Urothelium cell line (cell line): ENCODE data around the gene ANLN.
"Not testable (repeated sequence)": the region's sequence is repeated elsewhere in the genome, so short reads cannot be mapped to it uniquely, and the experiment has no call there.

ENCODE experiments used
- DNase-seq: peaks from one replicate; pipeline ENCODE4 v3.0.0; 2011; ENCODE audit warnings: low spot score, mixed read lengths
- FAIRE-seq: peaks from 2 replicates; lab custom pipeline; 2011; peaks lifted over from hg19 to GRCh38; lab: Jason Lieb, UNC

The ANLN gene

DNA sequence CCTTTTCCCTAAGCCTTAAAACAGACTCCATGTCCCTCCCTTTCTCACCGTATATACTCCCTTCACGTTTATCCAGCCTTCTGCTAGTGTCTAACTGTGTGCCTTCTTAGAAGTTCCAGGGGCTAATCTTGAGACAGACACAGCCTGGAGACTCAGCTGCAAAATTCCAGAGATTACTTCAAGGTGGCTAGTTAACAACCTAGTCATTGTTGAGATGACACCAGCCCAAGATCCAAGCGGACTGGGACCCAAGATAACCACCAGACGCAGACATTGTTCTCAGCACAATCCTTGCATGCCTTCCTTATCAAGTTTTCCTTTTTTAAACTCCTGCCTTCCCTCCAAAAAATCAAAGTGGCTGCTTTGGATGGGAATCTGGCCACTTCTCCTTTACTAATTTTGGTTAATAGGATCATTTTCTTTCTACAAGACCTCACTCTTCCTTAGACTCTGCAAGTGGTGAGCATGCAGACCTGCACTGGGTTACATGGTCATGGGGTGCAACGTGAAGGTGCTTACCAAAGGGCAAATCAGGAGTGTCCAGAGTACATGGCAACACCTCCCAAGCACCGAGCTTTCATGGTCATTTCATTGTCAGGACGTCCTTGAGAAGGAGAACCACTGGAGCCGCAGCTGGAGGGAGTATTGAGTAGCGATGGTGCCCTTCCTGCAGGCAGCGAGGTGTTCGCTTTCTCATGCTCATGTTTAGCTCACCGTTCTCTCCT is 69.7 kb downstream of the ANLN start:
- no peak for DNase-seq
- FAIRE-seq, result no peak

DNA sequence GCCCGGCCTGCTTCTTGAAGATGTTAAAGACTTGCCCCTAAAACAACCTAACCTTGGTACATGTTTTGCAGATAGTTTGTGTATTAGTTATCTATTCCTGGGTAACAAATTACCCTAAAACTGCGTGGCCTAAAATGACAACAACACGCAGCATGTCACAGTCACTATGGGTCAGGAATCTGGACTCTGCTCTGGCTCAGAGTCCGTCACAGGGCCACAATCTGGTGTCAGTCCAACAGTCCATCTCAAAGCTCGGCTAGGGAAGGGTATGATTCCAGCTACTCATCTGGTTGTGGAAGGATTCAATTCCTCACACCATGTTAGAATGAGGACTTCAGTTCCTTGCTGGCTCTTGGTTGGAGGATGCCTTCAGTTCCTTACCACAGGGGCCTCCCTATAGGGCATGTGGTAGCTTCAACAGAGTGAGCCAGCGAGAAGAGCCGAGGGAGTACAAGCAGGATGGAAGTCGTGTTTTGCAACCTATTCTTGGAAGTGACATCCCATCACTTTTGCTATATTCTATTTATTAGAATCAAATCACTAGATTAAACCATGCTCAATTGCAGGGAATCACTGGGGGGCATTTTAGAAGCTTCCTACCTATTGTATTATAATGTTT is 71.3 kb downstream of the ANLN start:
- DNase-seq (no peak), FAIRE-seq (peak; percentile 46)

GRCh38 chr7:36462551-36463137 is 73.0 kb downstream of the ANLN start:
- DNase-seq (no peak), FAIRE-seq (peak; percentile 23)

GRCh38 chr7:36464271-36464670 is 74.6 kb downstream of the ANLN start:
- DNase-seq, result no peak
- FAIRE-seq, result no peak

GRCh38 chr7:36466001-36466400 is 76.3 kb downstream of the ANLN start:
- DNase-seq, FAIRE-seq: not testable (repeated sequence)

DNA sequence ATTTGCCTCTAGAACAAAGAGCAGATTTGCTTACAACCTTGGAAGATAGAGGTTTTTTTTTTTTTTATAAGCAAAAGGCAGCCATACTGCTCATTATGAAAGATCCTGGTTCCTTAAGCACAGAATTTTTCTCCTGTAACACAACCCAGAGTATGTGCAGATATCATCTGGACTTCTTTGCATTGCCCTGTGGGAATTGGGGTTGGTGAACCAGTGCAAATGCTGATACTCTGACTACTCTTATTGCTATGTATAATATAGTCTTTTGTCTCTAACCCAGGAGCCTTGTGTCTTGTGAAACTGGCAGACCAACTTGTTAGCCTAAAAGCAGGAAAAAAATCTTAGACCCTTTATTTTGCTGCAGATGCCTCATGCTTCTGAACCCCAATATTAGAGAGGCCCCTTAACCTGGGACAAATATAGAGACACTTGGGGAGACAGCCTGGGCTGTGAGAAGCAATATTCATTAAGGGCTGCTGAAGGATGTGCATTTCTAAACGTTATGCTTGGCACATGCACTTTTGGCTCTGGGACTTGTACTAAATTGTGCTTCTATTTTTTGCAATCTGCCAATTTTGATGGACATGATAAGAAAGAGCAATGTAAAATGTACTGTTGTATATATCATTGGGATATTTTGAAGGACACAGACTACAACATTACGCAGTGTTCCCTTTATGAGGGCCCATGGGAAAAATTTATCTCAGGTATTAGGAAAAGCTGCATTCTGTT is 78.9 kb downstream of the ANLN start:
- no peak for DNase-seq

DNA sequence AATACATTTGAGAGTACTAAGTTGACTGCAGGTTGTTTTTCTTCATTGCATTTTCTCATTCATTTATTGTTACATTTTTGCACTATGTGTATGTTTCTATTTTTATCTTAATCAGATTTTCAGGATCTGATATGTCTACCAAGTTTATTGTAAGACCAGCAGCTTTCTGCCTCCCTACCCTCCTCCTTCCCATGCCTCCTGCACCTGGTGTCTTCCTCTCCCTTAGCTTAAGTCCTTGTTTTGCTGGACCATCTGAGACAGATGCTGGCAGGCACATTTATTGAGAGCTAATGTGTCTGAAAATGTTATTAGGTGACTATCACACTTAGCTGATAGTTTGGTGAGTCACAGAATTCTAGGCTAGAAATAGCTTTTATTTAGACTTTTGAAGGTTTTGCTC is 79.6 kb downstream of the ANLN start:
- no peak for DNase-seq
- FAIRE-seq, result no peak

More for the DNA sequence above, 78.9 kb downstream of the ANLN start:
- FAIRE-seq, result no peak

- DNase-seq, result no peak
- no peak for FAIRE-seq
Observed at GRCh38 chr7:36472141-36472729, 82.6 kb downstream of the ANLN start.

DNA sequence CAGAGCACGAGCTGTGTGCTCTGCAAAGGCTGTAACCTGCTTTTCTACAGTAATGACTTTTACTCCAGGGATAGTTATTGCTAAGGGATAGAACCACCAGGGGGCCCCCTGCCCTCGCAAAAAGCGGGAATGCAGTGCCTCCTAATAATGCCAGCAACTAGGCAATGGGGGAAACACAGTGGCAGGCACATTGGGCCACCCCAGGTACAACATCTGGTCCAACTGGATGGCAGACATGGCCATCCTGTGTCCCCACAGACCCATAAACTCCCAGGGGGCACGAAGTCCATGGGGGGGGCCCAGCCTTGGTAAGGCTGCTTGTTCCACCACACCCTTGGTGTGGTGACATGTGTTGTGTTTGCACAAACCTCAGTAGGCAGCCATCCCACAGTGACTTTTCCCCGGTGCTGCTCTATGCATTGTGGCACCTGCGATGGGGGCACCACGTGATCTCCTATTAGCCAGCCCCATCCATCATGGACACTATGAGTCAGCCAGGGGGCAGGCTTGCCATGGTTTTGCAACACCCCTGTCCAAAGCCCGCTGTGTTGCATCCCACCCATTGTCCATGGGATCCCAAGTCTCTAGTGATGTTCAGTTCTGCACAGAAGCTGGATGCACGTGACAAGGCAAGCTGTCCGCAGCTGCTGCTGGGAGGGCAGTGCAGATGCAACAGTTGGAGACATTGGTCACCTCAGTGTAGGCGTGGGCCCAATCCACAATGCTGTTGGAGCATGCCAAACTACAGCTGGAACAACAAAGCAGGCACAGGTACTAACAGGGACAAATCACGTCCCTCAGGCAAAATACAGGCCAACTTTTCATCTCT is 84.0 kb downstream of the ANLN start:
- FAIRE-seq (peak; percentile 77), DNase-seq (peak; percentile 49)

DNA sequence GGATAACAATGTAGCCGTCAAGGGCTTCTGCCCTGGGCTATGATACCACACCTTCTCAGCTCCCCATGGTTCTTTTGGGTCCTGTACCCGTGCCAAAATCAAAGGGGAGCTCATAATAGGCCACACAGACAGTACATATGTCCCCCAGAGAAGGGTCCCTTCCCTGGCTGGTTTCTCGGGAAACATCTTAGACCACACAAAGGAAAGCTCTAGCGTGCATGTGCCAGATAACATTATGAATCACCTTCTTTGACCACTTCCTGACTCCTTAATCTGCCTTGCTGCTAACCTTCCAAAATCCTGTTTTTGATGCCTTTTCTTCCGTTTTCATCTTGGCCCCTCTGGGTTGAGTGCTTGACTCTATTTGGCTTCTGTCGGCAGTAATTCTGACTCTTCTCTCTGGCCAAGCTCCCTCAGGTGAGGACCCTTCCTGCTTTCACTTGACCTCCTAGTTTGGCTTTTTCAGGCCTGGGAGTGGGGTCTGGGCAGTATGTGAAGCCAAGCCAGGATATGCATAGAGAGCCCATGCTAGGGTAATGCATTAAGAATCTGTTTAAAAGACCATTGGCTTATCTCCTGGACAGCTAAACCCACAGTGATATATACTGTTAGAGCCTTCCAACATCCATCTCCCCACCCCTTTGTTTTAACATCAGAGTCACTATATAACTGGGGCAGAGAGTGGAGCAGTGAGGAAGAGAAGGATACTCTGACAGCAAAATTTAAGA is 84.8 kb downstream of the ANLN start:
- FAIRE-seq (no peak), DNase-seq (peak; percentile 68)

GRCh38 chr7:36475011-36475342 is 85.3 kb downstream of the ANLN start:
- no peak for FAIRE-seq
- no peak for DNase-seq

DNA sequence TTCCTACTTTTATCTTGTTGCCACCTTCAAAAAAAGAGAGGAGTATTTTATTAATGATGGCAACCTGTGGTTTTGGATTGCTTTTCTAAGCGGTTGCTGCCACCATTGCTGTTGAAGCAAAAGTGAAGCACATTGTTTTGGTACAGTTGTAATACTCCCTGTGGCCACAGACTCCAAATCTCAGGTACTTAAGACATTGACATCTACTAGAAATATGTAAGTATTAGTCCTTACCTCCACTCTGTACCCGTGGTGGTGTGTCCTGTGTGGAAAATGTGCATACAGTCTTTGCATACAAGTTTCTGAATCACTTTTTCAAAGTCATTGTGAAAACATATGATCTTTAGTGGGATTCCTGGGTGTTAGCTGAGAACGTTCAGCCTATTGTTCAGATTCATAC is 85.7 kb downstream of the ANLN start:
- FAIRE-seq, result no peak
- DNase-seq, result no peak

GRCh38 chr7:36478745-36479144 is 89.1 kb downstream of the ANLN start:
- FAIRE-seq, result no peak

GRCh38 chr7:36483853-36484252 is 94.2 kb downstream of the ANLN start:
- not testable (repeated sequence) for DNase-seq, FAIRE-seq

More at GRCh38 chr7:36478745-36479144, 89.1 kb downstream of the ANLN start:
- no peak for DNase-seq

GRCh38 chr7:36484265-36484664 is 94.6 kb downstream of the ANLN start:
- DNase-seq (no peak), FAIRE-seq (no peak)

DNA sequence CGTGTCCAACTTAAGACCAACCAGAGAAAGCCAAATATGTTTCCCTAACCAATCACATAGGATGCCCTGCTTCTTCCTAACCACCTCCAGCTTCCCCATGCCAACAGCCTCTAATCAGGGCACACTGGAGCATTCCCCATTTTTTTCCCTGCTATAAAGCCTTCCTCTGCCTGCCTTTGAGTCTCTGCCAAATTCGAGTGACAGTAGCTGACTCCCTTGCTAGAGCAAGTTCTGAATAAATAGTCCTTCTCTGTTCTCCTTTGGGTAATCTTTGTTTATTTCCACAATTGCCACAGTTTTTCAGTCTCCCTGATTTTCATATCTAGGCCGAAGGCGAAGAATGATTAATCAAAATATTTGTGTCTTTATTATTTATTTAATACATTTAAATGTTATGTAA is 96.7 kb downstream of the ANLN start:
- DNase-seq (no peak), FAIRE-seq (no peak)

GRCh38 chr7:36487756-36488336 is 98.2 kb downstream of the ANLN start:
- FAIRE-seq (peak; percentile 78), DNase-seq (peak; percentile 58)

- not testable (repeated sequence) for FAIRE-seq, DNase-seq
Observed at GRCh38 chr7:36488672-36489071, 99.0 kb downstream of the ANLN start.

DNA sequence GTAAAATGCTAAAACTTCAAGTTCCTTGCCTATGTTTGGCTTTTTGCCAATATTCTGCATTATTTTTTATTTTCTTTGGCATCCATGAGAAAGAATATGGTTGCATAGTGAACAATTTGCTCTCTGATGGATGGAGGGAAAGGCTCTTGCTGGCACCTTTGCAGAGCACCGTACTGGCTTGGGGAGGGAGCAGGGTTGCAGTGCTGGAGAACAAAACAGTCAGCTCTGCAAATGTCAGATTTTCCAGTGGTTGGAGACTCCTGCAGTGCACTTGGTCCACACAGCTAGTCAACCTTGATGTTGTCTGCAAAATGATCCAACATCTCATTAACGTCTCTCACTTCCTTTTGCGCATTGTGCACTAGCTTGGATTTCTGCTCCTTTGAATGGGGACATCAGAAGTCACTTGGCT is 100.8 kb downstream of the ANLN start:
- DNase-seq, result no peak
- peak; percentile 27 for FAIRE-seq
